ENCODE results near the gene MRC1. TPM values are rescaled to one million over a fixed set of nuclear protein-coding genes. Genes with fewer than 3 reads are reported as not detected.

Gene MRC1
- total RNA-seq, 1 experiment from 2014 or later: 0.07 TPM

DNA sequence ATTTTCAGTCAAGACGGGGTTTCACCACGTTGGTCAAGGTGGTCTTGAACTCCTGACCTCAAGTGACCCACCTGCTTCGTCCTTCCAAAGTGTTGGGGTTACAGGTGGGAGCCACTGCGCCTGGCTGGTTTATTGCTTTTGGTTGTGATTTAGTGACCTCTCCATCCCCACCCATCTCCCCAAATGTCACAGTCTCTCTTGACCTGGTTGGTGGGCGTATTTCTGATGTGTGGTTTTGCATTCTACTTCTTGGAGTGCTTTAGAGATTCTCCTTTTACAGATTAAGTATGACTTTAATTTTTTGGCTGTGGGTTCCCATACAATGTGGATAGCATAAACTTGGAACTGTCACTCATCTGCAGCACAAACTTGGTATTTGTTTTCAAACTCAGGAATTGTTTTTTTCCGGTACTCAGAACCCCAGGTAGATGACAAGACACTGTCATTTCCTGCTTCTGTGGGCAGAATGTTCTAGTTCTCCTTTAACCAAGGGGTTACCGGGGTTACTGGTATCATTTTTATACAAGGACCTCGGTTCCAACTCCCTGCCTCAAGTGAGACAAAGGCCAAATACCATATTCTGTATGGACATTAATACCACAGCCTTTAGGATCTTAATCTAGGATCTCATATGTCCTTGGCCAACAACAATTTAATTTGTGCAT is 50.5 kb downstream of the MRC1 start:
- no peak for DNase-seq
- Histone ChIP-seq H3K9me2 (ENCODE audit: insufficient read depth) (no peaks in the 10 kb centered on the region), H3K4me3 (no peak overlapping the region), H3K36me3 (ENCODE audit: low read depth) (no peaks in the 10 kb centered on the region), H3K79me2 (ENCODE audit: low read depth) (no peaks in the 10 kb centered on the region), H3K4me2 (no peak overlapping the region), H3K9me3 (ENCODE audit: insufficient read depth, low read depth) (no peaks in the 10 kb centered on the region), H3K27me3 (ENCODE audit: insufficient read depth, low read depth) (no peaks in the 10 kb centered on the region), H3F3A (ENCODE audit: insufficient read depth, low read depth) (no peaks in the 10 kb centered on the region), H3K4me1 (replicated peaks; ENCODE audit: insufficient read depth) (no peaks in the 10 kb centered on the region), H2AFZ (no peak overlapping the region), H4K20me1 (ENCODE audit: insufficient read depth) (no peaks in the 10 kb centered on the region), H3K27ac (no peak overlapping the region)
- BruUV-seq (replicated peaks): no TSS peak
- CTCF ChIA-PET: no interaction called here
- intact Hi-C loops (cut with micrococcal nuclease; ENCODE audit: unreplicated experiment): no loop called here
- TF ChIP-seq EZH2 (IDR thresholded peaks at IDR 0.05; ENCODE audit: low read depth): no peak
- TF ChIP-seq, protein P1, sequence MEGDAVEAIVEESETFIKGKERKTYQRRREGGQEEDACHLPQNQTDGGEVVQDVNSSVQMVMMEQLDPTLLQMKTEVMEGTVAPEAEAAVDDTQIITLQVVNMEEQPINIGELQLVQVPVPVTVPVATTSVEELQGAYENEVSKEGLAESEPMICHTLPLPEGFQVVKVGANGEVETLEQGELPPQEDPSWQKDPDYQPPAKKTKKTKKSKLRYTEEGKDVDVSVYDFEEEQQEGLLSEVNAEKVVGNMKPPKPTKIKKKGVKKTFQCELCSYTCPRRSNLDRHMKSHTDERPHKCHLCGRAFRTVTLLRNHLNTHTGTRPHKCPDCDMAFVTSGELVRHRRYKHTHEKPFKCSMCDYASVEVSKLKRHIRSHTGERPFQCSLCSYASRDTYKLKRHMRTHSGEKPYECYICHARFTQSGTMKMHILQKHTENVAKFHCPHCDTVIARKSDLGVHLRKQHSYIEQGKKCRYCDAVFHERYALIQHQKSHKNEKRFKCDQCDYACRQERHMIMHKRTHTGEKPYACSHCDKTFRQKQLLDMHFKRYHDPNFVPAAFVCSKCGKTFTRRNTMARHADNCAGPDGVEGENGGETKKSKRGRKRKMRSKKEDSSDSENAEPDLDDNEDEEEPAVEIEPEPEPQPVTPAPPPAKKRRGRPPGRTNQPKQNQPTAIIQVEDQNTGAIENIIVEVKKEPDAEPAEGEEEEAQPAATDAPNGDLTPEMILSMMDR (conservative IDR thresholded peaks at IDR 0.05): no peak
- POLR2A ChIA-PET (ENCODE audit: unreplicated experiment): no interaction called here

DNA sequence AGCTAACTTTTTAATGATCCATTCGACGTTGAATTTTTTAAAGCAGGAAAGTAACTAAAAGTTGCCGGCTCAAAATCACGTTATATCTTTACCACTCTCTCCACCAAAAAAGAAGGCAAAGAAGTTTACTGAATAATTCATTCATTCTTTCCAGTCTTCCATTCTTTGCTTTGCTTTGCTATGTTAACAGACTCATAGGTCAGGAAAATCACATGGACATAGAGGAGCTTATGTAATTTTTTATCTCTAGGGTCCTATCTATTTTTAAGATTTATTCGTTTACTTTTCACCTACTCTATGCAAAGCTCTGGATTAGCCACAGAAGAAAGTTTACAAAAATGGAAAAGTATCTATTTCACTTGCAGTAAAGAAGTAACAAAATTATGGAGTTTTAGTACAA is 52.6 kb downstream of the MRC1 start:
- H3K4me3 ChIP-seq: no peak overlapping the region
- TF ChIP-seq, protein P1 (conservative IDR thresholded peaks at IDR 0.05): no peak
- no peak for TF ChIP-seq EZH2 (IDR thresholded peaks at IDR 0.05; ENCODE audit: low read depth)
- H3F3A ChIP-seq (ENCODE audit: insufficient read depth, low read depth): no peaks in the 10 kb centered on the region
- H3K27ac ChIP-seq: no peak overlapping the region
- no peaks in the 10 kb centered on the region for H3K9me2 ChIP-seq (ENCODE audit: insufficient read depth)
- H4K20me1 ChIP-seq (ENCODE audit: insufficient read depth): no peaks in the 10 kb centered on the region
- H3K79me2 ChIP-seq (ENCODE audit: low read depth): no peaks in the 10 kb centered on the region
- no peaks in the 10 kb centered on the region for H3K4me1 ChIP-seq (replicated peaks; ENCODE audit: insufficient read depth)
- no peaks in the 10 kb centered on the region for H3K36me3 ChIP-seq (ENCODE audit: low read depth)
- POLR2A ChIA-PET (ENCODE audit: unreplicated experiment): no interaction called here
- intact Hi-C loops (cut with micrococcal nuclease; ENCODE audit: unreplicated experiment): no loop called here
- CTCF ChIA-PET: no interaction called here
- no peaks in the 10 kb centered on the region for H3K27me3 ChIP-seq (ENCODE audit: insufficient read depth, low read depth)
- DNase-seq: no peak
- H2AFZ ChIP-seq: no peak overlapping the region
- no peak overlapping the region for H3K4me2 ChIP-seq
- no peaks in the 10 kb centered on the region for H3K9me3 ChIP-seq (ENCODE audit: insufficient read depth, low read depth)
- no TSS peak for BruUV-seq (replicated peaks)

DNA sequence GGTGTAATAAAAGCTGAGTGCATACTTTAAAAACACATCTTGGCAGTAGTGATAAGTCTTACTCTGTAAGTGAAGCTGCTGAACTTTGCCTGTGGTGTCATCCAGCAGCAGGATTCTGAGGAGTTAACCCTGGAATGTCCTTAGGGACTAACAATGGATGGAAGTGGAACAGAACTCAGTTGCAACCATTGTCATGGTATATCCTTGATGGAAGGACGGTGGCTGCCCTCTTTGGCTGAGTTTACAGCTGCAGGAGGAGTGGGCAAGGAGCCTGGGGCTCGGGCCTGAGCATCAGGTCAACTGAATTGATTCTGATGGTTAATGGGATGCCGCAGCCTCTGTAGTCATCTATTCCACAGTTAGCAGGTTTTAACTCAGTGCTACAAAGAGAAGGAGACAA is 56.2 kb downstream of the MRC1 start:
- TF ChIP-seq, protein P1 (conservative IDR thresholded peaks at IDR 0.05): no peak
- no peak for TF ChIP-seq EZH2 (IDR thresholded peaks at IDR 0.05; ENCODE audit: low read depth)
- H2AFZ ChIP-seq: no peak overlapping the region
- ChIA-PET CTCF (no interaction called here), POLR2A (ENCODE audit: unreplicated experiment) (no interaction called here)
- no peak overlapping the region for H3K27ac ChIP-seq
- no peak overlapping the region for H3K4me2 ChIP-seq
- DNase-seq: no peak
- H3K27me3 ChIP-seq (ENCODE audit: insufficient read depth, low read depth): no peaks in the 10 kb centered on the region
- BruUV-seq (replicated peaks): no TSS peak
- intact Hi-C loops (cut with micrococcal nuclease; ENCODE audit: unreplicated experiment): no loop called here
- H3K9me2 ChIP-seq (ENCODE audit: insufficient read depth): no peaks in the 10 kb centered on the region; the same call in 1 of the 2 replicates
- H4K20me1 ChIP-seq (ENCODE audit: insufficient read depth): no peaks in the 10 kb centered on the region
- no peaks in the 10 kb centered on the region for H3F3A ChIP-seq (ENCODE audit: insufficient read depth, low read depth)
- H3K36me3 ChIP-seq (ENCODE audit: low read depth): no peaks in the 10 kb centered on the region
- no peaks in the 10 kb centered on the region for H3K9me3 ChIP-seq (ENCODE audit: insufficient read depth, low read depth)
- H3K79me2 ChIP-seq (ENCODE audit: low read depth): no peaks in the 10 kb centered on the region
- H3K4me1 ChIP-seq (replicated peaks; ENCODE audit: insufficient read depth): no peaks in the 10 kb centered on the region
- H3K4me3 ChIP-seq: no peak overlapping the region
